ENCODE results near the gene WNK1. TPM values are rescaled to one million over a fixed set of nuclear protein-coding genes. Genes with fewer than 3 reads are reported as not detected.

WNK1 gene
- total RNA-seq, 1 donor from 2014 or later: 150 TPM

DNA sequence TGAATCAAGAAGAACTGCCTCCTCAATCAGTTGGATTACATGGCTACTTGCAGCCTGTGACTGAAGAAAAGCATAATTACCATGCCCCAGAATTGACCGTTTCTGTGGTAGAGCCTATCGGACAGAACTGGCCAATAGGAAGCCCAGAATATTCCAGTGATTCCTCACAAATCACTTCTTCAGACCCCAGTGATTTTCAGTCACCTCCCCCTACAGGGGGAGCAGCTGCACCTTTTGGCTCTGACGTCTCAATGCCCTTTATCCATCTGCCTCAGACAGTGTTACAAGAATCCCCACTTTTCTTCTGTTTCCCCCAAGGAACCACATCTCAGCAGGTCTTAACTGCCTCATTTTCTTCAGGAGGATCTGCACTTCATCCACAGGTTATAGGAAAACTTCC lies 116.3 kb downstream of the WNK1 start:
- H3K36me3 Mint-ChIP-seq: peaks cover 22% of the 10 kb centered on the region

DNA sequence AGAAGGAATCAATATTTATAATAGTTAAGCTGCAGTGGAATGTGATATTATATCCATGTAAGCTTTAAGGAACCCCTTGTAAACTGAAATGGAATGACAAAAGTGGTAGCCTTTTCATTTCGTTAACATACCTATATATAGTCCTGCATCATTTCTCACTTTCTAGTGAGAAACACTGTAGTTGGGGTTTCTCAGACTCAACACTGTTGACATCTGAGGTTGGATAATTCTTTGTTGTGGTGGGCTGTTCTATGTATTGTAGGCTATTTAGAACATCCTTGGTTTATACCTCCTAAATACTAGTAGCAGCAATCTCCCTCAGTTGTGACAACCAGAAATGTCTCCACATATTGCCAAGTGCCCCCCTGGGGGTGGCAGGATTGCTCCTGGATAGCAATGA lies 118.0 kb downstream of the WNK1 start:
- no peak overlapping the region for H3K27ac Mint-ChIP-seq
- DNase-seq (ENCODE audit: low spot score in 2 of 2, unreplicated experiment in 2 of 2): no peak
- H3K9me3 Mint-ChIP-seq: no peaks in the 10 kb centered on the region
- TF ChIP-seq, protein P1, sequence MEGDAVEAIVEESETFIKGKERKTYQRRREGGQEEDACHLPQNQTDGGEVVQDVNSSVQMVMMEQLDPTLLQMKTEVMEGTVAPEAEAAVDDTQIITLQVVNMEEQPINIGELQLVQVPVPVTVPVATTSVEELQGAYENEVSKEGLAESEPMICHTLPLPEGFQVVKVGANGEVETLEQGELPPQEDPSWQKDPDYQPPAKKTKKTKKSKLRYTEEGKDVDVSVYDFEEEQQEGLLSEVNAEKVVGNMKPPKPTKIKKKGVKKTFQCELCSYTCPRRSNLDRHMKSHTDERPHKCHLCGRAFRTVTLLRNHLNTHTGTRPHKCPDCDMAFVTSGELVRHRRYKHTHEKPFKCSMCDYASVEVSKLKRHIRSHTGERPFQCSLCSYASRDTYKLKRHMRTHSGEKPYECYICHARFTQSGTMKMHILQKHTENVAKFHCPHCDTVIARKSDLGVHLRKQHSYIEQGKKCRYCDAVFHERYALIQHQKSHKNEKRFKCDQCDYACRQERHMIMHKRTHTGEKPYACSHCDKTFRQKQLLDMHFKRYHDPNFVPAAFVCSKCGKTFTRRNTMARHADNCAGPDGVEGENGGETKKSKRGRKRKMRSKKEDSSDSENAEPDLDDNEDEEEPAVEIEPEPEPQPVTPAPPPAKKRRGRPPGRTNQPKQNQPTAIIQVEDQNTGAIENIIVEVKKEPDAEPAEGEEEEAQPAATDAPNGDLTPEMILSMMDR (IDR thresholded peaks at IDR 0.05; ENCODE audit: unreplicated experiment): no peak
- no peaks in the 10 kb centered on the region for H3K27me3 Mint-ChIP-seq (ENCODE audit: low read depth)
- H3K4me1 Mint-ChIP-seq: no peaks in the 10 kb centered on the region
- no peak overlapping the region for H3K4me3 Mint-ChIP-seq
- H3K36me3 Mint-ChIP-seq: peaks cover 21% of the 10 kb centered on the region

More for the DNA sequence above, 116.3 kb downstream of the WNK1 start:
- TF ChIP-seq, protein P1 (IDR thresholded peaks at IDR 0.05; ENCODE audit: unreplicated experiment): no peak
- Mint-ChIP-seq H3K4me1 (no peaks in the 10 kb centered on the region), H3K9me3 (no peaks in the 10 kb centered on the region), H3K27ac (no peak overlapping the region), H3K27me3 (ENCODE audit: low read depth) (no peaks in the 10 kb centered on the region), H3K4me3 (no peak overlapping the region)
- no peak for DNase-seq (ENCODE audit: low spot score in 2 of 2, unreplicated experiment in 2 of 2)

DNA sequence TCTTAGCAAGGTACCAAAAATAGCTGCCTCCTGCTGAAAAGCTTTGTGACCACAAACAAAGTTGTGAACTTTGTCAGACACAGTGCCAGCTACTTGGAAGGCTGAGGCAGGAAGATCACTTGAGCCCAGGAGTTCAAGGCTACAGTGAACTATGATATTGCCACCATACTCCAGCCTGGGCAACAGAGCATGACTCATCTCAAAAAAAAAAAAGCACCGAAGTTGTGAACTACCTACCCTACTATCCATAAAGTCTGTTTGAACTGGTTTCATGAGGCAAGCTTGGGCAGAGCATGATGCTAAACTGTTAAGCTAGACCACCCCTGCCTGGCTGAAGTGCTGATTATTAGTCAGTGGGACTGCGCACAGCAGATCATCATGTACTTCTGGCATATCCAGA lies 121.6 kb downstream of the WNK1 start:
- Mint-ChIP-seq H3K9me3 (no peaks in the 10 kb centered on the region), H3K27me3 (ENCODE audit: low read depth) (no peaks in the 10 kb centered on the region), H3K4me1 (no peaks in the 10 kb centered on the region), H3K4me3 (no peak overlapping the region), H3K27ac (no peak overlapping the region), H3K36me3 (peaks cover 9% of the 10 kb centered on the region)
- DNase-seq (ENCODE audit: low spot score in 2 of 2, unreplicated experiment in 2 of 2): no peak
- TF ChIP-seq, protein P1 (IDR thresholded peaks at IDR 0.05; ENCODE audit: unreplicated experiment): no peak

DNA sequence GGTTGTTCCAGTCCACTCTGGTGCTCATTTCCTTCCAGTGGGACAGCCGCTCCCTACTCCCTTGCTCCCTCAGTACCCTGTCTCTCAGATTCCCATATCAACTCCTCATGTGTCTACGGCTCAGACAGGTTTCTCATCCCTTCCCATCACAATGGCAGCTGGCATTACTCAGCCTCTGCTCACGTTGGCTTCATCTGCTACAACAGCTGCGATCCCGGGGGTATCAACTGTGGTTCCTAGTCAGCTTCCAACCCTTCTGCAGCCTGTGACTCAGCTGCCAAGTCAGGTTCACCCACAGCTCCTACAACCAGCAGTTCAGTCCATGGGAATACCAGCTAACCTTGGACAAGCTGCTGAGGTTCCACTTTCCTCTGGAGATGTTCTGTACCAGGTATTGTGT lies 127.3 kb downstream of the WNK1 start:
- Mint-ChIP-seq H3K4me1 (no peaks in the 10 kb centered on the region), H3K36me3 (peaks cover 24% of the 10 kb centered on the region), H3K27ac (no peak overlapping the region), H3K4me3 (no peak overlapping the region), H3K9me3 (no peaks in the 10 kb centered on the region), H3K27me3 (ENCODE audit: low read depth) (no peaks in the 10 kb centered on the region)
- DNase-seq (ENCODE audit: low spot score in 2 of 2, unreplicated experiment in 2 of 2): no peak
- TF ChIP-seq, protein P1 (IDR thresholded peaks at IDR 0.05; ENCODE audit: unreplicated experiment): no peak

DNA sequence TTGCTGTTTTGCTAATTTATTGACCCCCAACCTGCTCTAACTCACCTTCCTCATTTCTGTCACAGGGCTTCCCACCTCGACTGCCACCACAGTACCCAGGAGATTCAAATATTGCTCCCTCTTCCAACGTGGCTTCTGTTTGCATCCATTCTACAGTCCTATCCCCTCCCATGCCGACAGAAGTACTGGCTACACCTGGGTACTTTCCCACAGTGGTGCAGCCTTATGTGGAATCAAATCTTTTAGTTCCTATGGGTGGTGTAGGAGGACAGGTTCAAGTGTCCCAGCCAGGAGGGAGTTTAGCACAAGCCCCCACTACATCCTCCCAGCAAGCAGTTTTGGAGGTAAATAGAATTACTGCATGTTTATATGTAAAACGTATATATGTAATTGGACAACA lies 128.3 kb downstream of the WNK1 start:
- H3K27ac Mint-ChIP-seq: no peak overlapping the region

More for the DNA sequence above, 128.3 kb downstream of the WNK1 start:
- TF ChIP-seq, protein P1 (IDR thresholded peaks at IDR 0.05; ENCODE audit: unreplicated experiment): no peak
- Mint-ChIP-seq H3K36me3 (peaks cover 29% of the 10 kb centered on the region), H3K27me3 (ENCODE audit: low read depth) (no peaks in the 10 kb centered on the region), H3K4me1 (no peaks in the 10 kb centered on the region), H3K4me3 (no peak overlapping the region), H3K9me3 (no peaks in the 10 kb centered on the region)
- DNase-seq (ENCODE audit: low spot score in 2 of 2, unreplicated experiment in 2 of 2): no peak
